NCI-H2196 treated with DMSO at 0.1 percent for 48 hours (cell line): Measurements from ENCODE around the gene TPPP2.

Experiments
- DNase-seq: peaks from one replicate; lab custom pipeline; 2025; ENCODE audit not compliant: unreplicated experiment; lab: John Stamatoyannopoulos, UW

The TPPP2 gene

DNA sequence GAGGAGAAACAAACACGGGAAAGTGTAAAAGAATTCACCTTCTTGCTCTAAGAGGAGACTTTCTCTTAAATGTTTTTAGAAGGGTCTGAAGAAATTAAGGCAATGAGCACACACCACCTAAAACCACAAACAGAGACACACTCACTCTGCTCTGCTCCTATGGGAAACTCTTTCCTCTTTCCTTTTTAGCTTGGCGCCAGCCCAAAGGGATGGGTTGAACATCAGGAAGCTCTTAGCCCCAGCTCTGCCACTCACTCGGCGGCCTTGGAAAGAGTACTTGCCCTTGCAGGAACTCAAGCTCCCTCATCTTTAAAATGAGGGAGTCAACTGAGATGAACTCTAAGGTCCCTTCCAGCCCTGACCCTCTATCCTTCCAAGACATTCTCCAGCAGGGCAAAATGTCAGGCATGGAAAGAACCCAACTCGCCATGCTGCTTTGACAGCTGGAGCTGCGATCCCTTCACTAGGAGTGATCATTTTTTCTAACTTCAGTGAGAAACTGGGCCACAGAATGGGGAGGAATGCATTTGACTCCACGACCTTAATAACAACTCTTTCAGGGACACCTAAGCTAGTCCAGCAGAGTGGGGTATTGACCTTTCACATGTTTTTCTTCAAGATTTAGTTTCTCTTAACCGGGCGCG lies 26.6 kb downstream of the TPPP2 start:
- no peak for DNase-seq

DNA sequence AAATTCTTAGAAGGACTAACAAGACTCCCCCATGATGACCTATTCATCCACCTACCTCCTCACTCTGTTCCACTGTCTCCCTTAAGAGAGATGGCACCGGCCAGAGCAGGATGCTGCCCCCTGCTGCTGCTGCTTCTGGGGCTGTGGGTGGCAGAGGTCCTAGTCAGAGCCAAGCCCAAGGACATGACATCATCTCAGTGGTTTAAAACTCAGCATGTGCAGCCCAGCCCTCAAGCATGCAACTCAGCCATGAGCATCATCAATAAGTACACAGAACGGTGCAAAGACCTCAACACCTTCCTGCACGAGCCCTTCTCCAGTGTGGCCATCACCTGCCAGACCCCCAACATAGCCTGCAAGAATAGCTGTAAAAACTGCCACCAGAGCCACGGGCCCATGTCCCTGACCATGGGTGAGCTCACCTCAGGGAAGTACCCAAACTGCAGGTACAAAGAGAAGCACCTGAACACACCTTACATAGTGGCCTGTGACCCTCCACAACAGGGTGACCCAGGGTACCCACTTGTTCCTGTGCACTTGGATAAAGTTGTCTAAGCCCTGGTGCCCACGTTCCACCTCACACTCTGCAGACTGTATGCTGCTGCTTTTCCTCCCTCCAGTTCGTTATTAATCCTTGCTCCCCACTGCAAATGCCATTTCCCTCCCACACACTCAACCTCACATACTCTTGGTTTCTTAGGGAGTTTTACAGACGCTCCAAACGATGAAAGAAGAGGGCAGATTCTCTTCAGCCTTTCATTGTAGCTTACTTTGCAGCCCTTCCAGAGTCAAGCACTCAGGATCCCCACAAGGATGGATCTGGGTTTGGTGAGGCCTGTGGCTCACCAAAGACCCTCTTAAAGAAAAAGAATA lies 28.0 kb downstream of the TPPP2 start, which contains the start of gene RNASE8:
RNASE8 (plus strand) TSS at position 20 of the 873 bp plus-strand sequence; CDS start at position 91, 71 bp downstream.
- DNase-seq, result no peak

DNA sequence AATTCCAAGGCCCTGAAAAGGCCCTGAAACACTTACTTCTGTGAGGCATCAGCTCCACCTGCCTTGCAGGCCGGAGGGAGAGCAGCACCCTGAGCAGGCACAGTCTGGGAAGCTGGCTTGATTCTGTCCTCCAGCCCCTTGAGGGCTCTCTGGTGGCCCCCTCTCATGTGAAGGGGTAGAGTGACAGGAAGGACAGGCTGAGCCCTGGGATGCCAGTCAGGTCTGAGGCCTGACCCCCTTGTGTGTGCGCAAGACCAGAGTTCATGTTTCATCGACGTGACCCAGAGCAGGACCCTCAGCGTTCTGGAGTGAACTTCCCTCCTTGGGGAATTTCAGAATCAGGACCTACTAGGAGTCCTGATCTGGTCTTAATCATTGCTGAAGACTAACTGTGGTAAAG lies 28.9 kb downstream of the TPPP2 start:
- DNase-seq, result no peak

DNA sequence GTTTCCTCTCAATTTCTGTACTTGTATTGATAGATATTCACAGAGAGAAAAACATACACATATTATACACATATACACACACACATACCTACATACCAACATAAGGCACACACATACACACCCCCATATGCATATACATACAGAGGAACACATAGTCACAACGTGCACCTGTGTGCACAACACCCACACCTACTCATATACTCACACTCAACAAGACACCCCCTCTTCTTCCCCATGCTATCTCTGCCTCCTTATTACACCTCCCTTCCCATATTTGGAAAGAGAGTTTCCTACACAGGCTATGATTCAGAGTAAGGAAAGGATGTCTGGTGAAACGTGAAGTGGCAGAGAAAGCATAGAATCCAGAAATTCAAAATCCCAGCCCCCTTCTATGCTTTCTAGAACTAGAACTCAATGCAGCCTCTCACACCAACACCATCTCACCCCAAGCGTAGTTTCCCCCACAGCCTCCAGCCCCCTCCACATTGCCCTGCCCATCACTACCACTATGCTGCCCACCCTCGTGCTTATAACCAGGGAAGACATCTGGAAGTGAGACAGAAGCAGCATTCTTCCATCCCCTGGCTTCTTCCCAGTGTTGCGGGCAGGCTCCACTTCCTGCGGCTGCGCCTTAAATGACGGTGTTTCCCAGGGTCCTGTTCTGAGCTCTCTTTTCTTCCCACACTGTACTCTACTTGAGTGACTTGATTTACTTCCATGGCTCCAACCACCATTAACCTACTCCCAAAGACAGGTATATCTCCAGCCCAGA lies 30.0 kb downstream of the TPPP2 start:
- DNase-seq, result no peak

DNA sequence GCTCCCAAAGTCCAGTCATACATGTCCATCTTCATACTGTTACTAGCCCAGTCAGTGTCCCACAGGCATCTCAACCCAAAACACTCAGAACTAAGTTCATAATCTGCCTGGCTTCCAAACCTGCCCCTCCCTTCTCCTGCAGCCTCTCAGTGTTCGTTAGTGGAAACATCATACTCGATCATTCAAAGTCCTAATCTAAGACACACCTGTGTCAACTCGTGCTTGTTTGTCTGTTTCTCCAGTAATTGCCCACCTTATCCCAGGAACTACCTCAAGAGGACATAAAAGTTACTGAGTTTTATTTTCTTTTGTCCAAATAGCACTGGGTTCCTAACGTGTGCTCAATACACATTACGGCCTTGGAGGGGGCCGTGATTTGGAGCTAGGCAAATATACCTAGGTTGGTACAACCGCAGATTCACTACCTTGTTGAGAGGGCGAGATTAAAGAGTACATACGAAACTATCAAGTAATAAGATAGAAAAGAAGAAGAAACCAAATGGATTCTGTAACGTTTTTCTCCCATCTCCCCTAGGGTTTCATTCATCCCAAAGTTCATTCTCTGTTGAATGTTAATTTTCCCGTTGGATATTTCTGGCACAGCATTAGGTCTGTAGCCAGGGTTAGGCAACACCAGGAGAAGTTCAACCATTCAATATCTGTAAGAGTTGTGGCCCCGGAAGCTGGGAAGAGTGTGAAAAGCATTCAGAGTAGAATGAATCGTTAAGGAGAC lies 30.8 kb downstream of the TPPP2 start:
- DNase-seq, result no peak

DNA sequence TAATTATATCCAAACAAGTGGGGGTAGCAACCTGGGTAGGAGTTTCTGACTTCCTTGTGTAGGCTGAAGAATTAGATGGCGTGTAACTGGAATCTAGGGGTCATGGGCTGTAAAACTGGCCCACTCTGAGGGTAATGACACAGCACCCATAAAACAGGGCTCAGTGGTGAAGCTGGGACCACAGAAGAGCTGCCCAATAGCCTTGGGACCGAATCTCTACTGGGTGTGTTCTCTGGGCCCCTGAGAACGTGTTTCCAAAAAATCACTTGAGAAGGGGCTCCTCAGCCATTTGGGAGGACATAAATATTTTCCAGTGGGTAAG lies 31.3 kb downstream of the TPPP2 start:
- no peak for DNase-seq

DNA sequence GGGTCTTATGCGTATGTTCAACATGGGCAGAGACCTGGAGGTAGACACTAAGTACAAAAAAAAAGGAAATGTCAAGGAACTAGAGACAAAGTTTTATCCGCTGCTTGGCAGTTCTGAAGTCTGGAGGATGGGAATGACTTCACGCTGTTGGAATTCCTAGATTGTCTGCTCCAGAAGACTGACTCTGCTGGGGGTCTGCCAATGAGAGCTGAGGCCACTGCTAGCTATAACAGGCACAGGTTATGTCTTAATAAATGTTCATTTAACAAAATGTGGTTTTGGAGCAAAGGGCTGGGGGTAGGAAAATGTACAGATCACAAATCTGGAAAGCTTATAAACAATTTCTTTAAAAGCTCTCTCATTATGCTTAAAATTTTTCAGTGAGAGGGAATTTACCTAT lies 33.5 kb downstream of the TPPP2 start:
- no peak for DNase-seq

DNA sequence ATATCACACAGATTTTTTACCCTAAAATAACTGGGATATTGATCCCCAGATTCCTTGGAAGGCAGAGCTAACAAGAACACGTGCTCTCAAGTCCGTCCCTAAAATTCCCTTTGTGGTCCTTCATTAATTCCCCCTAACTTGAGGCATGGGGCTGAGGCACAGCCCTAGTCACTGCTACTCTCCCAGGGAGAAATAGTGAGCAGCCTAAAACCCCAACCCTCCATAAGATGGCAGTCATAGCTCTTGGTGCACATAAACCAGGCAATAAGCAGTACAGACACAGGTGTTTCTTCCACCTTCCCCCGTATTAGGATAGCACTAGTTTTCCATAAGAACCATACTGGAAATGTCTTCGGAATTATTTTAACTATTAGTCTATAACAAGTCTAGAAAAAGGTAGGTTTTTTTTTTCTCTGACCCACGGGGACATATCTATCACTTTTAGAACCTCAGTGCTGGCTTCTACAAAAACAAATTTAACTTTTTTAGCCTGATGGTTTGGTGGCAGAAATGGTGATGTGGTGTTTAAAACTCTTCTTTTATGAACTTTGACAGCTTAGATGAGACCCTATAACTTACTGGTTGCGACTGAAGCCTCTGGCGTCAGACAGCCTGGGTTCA lies 37.0 kb downstream of the TPPP2 start:
- no peak for DNase-seq

DNA sequence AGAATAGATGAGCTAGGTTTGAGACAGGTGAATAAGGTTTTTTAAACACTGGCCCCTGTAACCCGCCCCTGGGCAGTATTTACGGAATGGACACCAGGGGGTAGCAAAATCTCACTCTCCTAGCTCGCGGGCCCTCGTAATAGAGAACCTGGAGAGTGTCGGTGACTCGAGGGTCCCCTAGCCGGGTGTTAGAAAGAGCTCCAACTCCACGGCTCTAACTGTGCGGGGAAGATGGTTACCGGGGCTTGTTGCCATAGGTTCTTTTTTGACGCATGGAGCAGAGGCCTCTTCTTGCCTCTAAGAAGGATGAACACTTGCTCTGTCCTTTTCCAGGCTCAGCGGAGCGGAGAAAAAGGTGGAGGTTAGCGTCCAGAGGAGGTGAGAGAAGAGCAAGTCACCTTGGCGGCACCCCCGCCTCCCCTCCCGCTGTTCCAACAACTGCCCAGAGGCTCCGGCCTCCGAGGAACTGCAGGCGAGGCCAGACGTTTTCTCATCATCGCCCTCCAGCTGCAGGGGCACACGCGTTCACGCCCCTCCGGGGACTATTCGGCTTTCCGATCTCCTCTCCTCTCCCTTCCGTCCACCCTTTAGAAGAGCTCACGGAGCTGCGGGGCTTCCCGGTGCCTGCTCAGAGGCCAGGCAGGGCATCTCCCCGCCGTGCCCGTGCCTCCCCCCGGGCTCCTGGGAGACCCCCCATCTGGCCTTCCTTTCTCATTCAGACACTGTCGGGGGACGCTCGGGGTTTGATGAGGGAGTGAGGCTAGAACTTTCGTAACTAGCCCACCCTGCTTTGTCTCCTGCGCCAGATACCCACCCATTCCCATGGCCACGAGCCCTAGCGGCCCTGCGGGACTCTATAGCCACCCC lies 38.7 kb downstream of the TPPP2 start:
- peak; percentile 68 for DNase-seq

DNA sequence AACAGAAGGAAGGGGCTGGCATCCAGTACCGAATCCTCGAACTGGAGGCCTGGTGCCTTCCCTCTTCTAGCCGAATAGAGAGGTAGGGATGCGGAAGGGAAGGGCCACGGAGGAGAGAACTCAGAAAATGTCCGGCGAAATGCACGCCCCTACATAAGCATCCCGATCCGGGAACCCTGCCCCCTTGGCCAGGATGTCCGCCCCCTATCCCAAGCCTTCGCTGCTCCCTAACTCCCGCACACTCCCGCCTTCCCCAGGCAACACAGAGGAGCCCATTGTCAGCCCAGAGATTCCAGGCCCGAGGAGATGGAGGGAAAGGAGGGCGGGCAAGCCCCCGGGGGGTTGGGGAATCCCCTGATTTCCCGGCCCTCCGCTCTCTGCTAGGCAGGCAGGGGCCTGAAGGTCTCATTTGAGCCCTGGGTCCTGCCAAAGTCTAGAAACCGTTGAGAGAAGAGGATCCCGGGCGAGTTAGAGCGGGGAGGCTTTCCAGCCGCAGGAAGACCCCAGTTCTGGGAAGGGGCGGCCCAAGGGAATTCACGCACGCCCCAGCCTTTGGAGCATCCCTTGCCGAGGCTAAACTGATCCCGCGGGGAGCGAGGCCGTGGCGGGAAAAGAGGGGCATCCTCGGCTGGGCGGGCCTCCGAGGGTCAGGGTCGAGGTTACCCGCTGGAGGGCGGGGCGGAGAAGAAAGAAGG lies 39.5 kb downstream of the TPPP2 start:
- DNase-seq, result no peak

DNA sequence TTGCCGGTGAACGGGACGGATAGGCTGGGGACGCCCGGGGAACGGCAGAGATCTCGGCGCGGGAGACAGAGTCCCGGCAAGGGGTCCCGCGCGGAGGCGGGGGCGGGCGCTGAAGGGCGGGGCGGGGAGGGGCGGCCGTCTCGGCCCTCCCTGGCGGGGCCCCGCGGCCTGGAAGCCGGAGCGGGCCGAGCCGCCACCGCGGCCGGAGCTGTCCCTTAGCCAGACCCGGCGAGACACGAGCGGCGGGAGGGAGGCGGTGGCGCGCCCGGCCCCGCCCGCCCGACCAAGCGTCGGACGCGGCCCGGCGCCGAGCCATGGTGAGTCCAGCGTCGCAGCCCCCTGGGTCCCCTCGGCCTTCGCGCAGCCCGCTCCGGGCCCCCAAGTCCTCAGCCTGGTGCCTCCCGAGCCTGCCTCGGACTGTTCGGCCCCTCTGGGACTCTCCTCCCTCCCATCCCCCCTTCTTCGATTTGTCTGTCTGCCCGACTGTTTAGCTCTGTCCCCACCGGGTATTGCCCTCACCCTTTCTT lies 40.1 kb downstream of the TPPP2 start, which contains the start of gene ARHGEF40:
ARHGEF40 (plus strand) TSS at position 222 of the 527 bp plus-strand sequence; CDS start at position 315, 93 bp downstream.
- DNase-seq, result peak; percentile 19

DNA sequence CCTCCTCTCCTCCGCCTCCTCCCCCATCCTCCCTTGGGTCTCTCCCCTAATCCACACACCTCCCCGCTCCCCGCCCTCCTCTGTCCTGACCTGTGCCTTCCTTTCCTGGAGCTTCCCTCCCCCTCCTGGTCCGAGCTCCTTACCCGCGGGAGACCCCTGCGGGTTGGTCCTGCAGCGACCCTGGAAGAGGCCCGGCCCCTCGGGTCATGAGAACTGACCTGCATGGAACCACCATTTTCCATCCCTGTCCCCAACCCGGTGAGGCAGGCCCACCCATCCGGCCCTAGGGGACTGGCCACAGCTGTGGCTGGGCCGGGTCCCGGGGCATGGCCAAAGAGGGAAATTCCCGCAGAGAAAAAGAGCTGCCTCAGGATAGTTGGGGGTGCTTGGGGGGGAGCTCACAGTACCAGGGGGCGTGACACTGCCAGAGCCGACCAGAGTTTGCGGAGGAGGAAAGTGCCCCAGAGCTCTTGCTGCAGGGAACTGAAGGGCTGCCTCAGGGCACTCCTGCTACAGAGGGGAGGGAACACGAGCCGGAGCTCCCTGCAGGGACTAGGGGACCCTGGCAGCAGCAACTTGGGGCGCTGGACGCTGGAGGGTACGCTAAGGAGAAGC lies 40.7 kb downstream of the TPPP2 start:
- no peak for DNase-seq

DNA sequence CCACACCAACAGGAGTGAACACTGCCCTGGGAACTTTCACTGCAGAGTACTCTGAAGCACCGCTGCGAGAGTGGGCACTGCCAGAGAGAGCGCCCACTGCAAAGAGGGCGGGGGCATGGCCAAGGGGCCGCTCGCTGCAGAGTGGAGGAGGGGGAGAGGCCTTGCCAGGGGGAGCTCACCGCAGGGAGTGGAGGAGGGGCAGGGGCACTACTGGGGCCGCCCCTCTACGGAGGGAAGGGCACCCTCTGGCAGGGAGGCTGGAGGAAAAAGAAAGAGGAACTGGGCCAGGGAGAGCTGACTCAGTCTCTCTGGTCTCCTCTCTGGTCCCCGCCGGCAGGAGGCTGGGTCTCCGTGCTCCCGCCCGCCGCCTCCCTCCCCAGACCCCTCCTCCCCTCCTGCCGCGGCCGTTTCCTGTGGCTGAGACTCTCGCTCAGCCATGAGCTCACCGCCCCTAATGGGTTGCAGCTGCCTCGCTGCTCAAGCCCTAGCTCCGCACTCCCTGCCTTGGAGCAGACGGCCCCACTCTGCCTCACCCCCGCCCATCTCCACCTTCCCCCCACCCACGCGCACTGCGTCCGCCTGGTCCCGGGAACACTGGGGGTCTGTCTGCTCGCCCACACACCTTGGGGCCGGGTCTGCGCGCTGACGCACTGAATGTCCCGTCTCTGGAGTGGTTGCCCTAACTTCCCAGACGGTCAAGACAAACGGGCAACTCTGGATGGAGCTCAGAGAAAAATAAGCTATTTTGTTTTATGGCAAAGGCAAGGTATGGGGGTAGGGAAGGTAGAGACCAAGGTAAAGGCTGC lies 41.4 kb downstream of the TPPP2 start:
- DNase-seq, result peak; percentile 81

DNA sequence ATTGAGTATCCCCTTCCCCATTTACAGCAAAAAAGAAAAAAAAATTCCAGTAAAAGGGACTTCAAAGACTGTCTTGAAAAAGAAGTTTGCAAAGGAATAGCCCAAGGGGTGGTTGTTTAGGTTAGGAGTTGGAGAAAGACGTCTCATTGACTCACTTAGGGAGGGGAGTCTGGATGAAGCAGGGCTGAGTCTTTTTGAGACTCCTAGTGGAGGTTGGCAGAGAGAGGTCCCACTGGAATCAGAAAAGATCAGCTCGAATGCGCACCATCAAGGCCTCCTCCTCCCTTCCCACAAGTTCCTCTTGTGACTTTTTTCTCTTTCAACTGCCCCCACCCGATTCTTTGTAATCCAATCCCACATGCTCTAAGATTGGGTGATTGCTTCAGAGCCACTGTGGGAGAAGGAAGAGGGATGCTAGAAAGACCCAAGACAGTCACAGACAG lies 42.0 kb downstream of the TPPP2 start:
- DNase-seq, result no peak

DNA sequence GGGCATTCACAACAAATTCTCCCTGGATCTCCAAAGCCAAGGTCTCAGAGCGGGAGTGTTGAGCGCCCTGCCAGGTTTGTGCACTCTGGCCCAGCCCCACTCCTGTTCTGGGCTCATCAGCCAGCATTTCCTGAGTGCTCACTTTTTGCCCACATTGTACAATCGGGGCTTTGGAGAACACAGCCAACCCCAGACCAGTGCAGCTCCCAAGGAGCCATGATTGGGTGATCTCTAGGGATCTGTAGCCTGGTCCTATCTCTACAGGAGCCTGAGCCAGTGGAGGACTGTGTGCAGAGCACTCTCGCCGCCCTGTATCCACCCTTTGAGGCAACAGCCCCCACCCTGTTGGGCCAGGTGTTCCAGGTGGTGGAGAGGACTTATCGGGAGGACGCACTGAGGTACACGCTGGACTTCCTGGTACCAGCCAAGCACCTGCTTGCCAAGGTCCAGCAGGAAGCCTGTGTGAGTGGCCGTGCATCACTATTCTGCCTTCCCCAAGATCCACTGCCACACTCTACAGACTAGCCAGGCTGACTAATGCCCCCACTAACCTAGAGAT lies 42.8 kb downstream of the TPPP2 start:
- DNase-seq, result peak; percentile 54

DNA sequence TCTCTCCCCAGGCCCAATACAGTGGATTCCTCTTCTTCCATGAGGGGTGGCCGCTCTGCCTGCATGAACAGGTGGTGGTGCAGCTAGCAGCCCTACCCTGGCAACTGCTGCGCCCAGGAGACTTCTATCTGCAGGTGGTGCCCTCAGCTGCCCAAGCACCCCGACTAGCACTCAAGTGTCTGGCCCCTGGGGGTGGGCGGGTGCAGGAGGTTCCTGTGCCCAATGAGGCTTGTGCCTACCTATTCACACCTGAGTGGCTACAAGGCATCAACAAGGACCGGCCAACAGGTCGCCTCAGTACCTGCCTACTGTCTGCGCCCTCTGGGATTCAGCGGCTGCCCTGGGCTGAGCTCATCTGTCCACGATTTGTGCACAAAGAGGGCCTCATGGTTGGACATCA lies 43.9 kb downstream of the TPPP2 start:
- DNase-seq, result no peak
